HCT116 (cell line): ENCODE results near the gene PLEKHN1. TPM values are rescaled to one million over a fixed set of nuclear protein-coding genes. Genes with fewer than 3 reads are reported as not detected.

ENCODE experiments used
- ATAC-seq: fragments of 200-7000 bp; cut with Tn5 transposase; 2 replicates; pipeline ENCODE4 v1.9.1; 2020; ENCODE audit warnings: mild to moderate bottlenecking, moderate library complexity
- BruUV-seq: library from RNA; stranded (reverse); fragments of 400-500 nt; replicated peaks from 2 replicates; lab custom pipeline; 2021; lab: Mats Ljungman, UMichigan
- CTCF ChIA-PET: fragments of 300-600 bp; sonication (Branson Sonifier 250); formaldehyde crosslinking; loops from one replicate; lab custom pipeline; 2021; ENCODE audit warnings: antibody characterized with exemption; lab: Charles Lee
- POLR2A ChIA-PET: fragments of 300-600, 350-600 bp; sonication (Branson Sonifier 250); formaldehyde crosslinking; loops from one replicate; lab custom pipeline; 2021; ENCODE audit warnings: antibody characterized with exemption; lab: Charles Lee
- RAD21 ChIA-PET, 2 experiments: fragments of 300-600 bp; sonication (Branson Sonifier 250); formaldehyde crosslinking; loops; one replicate each; lab custom pipeline; 2023; ENCODE audit warnings: low total read pairs in 2 of 2; ENCODE audit not compliant: uncharacterized antibody in 2 of 2, unreplicated experiment in 2 of 2, low non-redundant PET in 1 of 2; lab: Charles Lee
- DNase-seq: peaks from one replicate; pipeline ENCODE4 v3.0.0-alpha.2; 2010; ENCODE audit warnings: low read depth, low spot score
- H2AFZ ChIP-seq: fragments of 200-600 bp; shearing (Covaris generic), sonication (generic); 2 replicates; pipeline ENCODE4 v1.6.1; 2017; ENCODE audit warnings: low read depth, mixed run types, mixed read lengths, antibody characterized with exemption, low read length; ENCODE audit not compliant: poor library complexity, severe bottlenecking
- H3K27ac ChIP-seq: 2 replicates; pipeline ENCODE4 v1.5.1; 2012; ENCODE audit warnings: low read depth, low read length
- H3K27me3 ChIP-seq: fragments of 200-600 bp; sonication (generic); 2 replicates; pipeline ENCODE4 v1.6.1; 2016; ENCODE audit warnings: mixed run types, low read length, mixed read lengths; ENCODE audit not compliant: insufficient read depth
- H3K36me3 ChIP-seq, 2 experiments: fragments of 200-500 bp in 1 of 2; fragments of 200-600 bp in 1 of 2; sonication (Bioruptor generic) in 1 of 2; sonication (generic) in 1 of 2; 2 replicates each; pipeline versions ENCODE4 v1.5.1 to v1.6.1; 2014 to 2016; ENCODE audit warnings: low read length in 2 of 2, inconsistent platforms in 1 of 2, mixed read lengths in 1 of 2, mixed run types in 1 of 2; ENCODE audit not compliant: insufficient read depth in 2 of 2, control insufficient read depth in 1 of 2
- H3K4me1 ChIP-seq, 2 experiments: fragments of 200-600 bp in 1 of 2; sonication (generic) in 1 of 2; 2 replicates each; pipeline versions ENCODE4 v1.5.1 to v1.6.1; 2012 to 2017; ENCODE audit warnings: low read length in 2 of 2, inconsistent platforms in 1 of 2, mild to moderate bottlenecking in 1 of 2, mixed read lengths in 1 of 2, mixed run types in 1 of 2, moderate library complexity in 1 of 2; ENCODE audit not compliant: insufficient read depth in 2 of 2, control insufficient read depth in 1 of 2
- H3K4me2 ChIP-seq: fragments of 200-600 bp; sonication (generic); 2 replicates; pipeline ENCODE4 v1.6.1; 2017; ENCODE audit warnings: mixed run types, low read length, mixed read lengths
- H3K4me3 ChIP-seq, 2 experiments: fragments of 200-600 bp in 1 of 2; sonication (generic) in 1 of 2; replicated peaks in 1 of 2; 2 replicates each; pipeline ENCODE4 v1.5.1; 2011 to 2016; ENCODE audit warnings: low read length in 2 of 2, control low read depth in 1 of 2, low read depth in 1 of 2, mild to moderate bottlenecking in 1 of 2, mixed read lengths in 1 of 2, mixed run types in 1 of 2
- H3K79me2 ChIP-seq: fragments of 200-600 bp; sonication (generic); 2 replicates; pipeline ENCODE4 v1.6.1; 2017; ENCODE audit warnings: mild to moderate bottlenecking, mixed run types, low read length, moderate library complexity, mixed read lengths; ENCODE audit not compliant: insufficient read depth
- H3K9ac ChIP-seq: fragments of 200-600 bp; sonication (generic); 2 replicates; pipeline ENCODE4 v1.6.1; 2016; ENCODE audit warnings: low read length, mixed read lengths
- H3K9me2 ChIP-seq: fragments of 200-600 bp; sonication (generic), shearing (Covaris generic); 2 replicates; pipeline ENCODE4 v1.6.1; 2017; ENCODE audit warnings: mixed run types, mild to moderate bottlenecking, moderate library complexity; ENCODE audit not compliant: insufficient read depth
- H3K9me3 ChIP-seq, 2 experiments: fragments of 200-500 bp in 1 of 2; fragments of 200-600 bp in 1 of 2; sonication (Bioruptor generic) in 1 of 2; sonication (generic) in 1 of 2; 2 replicates each; pipeline ENCODE4 v1.6.1; 2014 to 2017; ENCODE audit warnings: low read length in 2 of 2, mixed read lengths in 2 of 2, inconsistent platforms in 1 of 2, low read depth in 1 of 2, mild to moderate bottlenecking in 1 of 2, mixed run types in 1 of 2, moderate library complexity in 1 of 2; ENCODE audit not compliant: control insufficient read depth in 1 of 2, insufficient read depth in 1 of 2
- H4K20me1 ChIP-seq: fragments of 200-600 bp; sonication (generic), shearing (Covaris generic); 2 replicates; pipeline ENCODE4 v1.6.1; 2017; ENCODE audit warnings: mixed run types, mild to moderate bottlenecking, moderate library complexity; ENCODE audit not compliant: insufficient read depth
- ATF3 ChIP-seq: IDR thresholded peaks from 2 replicates; pipeline ENCODE4 v1.6.1; 2012
- CBX3 ChIP-seq: IDR thresholded peaks from 2 replicates; pipeline ENCODE4 v1.6.1; 2012; ENCODE audit warnings: low read depth
- CEBPB ChIP-seq: IDR thresholded peaks from 2 replicates; pipeline ENCODE4 v1.6.1; 2012; ENCODE audit warnings: low read depth
- CTCF ChIP-seq, 3 experiments: fragments of 200-600 bp in 1 of 3; sonication (generic) in 1 of 3; IDR thresholded peaks in 2 of 3; conservative IDR thresholded peaks in 1 of 3; 2 replicates each; pipeline ENCODE4 v1.5.1; 2012 to 2017; ENCODE audit warnings: low read depth in 2 of 3, low read length in 2 of 3, antibody characterized with exemption in 1 of 3, borderline replicate concordance in 1 of 3, control low read depth in 1 of 3, mild to moderate bottlenecking in 1 of 3, mixed read lengths in 1 of 3, mixed run types in 1 of 3, moderate library complexity in 1 of 3; ENCODE audit not compliant: insufficient read depth in 1 of 3
- EGR1 ChIP-seq: IDR thresholded peaks from 2 replicates; pipeline ENCODE4 v1.6.1; 2012; ENCODE audit warnings: low read depth
- FOSL1 ChIP-seq: IDR thresholded peaks from 2 replicates; pipeline ENCODE4 v1.6.1; 2012; ENCODE audit warnings: low read depth
- POLR2A ChIP-seq: IDR thresholded peaks from 2 replicates; pipeline ENCODE4 v1.7.0; 2011; ENCODE audit warnings: borderline replicate concordance; ENCODE audit not compliant: insufficient read depth, insufficient read length; ENCODE audit errors: extremely low read depth
- POLR2AphosphoS5 ChIP-seq: IDR thresholded peaks from 2 replicates; pipeline ENCODE4 v1.6.1; 2011; ENCODE audit warnings: mild to moderate bottlenecking, low read depth, low read length, moderate library complexity
- SIN3A ChIP-seq: IDR thresholded peaks from 2 replicates; pipeline ENCODE4 v1.6.1; 2012; ENCODE audit warnings: low read depth
- SP1 ChIP-seq: IDR thresholded peaks from 2 replicates; pipeline ENCODE4 v1.6.1; 2012; ENCODE audit warnings: low read depth
- ZNF274 ChIP-seq: fragments of 200-500 bp; sonication (Bioruptor generic); IDR thresholded peaks from 2 replicates; pipeline ENCODE4 v1.6.1; 2014; ENCODE audit warnings: mild to moderate bottlenecking, low read depth, low read length, inconsistent platforms
- intact Hi-C: fragments of 100-400 bp; cut with micrococcal nuclease; formaldehyde crosslinking; loops from 2 replicates; pipeline ENCODE4 v1.10.0; 2022
- total RNA-seq: library from RNA; stranded (reverse); gene quantifications from one replicate; pipeline ENCODE4 v1.2.1, GENCODE V29; 2021; ENCODE audit not compliant: unreplicated experiment

The PLEKHN1 gene
- total RNA-seq, 1 experiment from 2014 or later = 11.6 TPM

- Histone ChIP-seq H2AFZ (no peak overlapping the region), H3K9me3 (no peaks in the 10 kb centered on the region; a peak in 1 of 4 replicates), H3K4me1 (peaks cover 5 to 42% of the 10 kb centered on the region in 2 experiments; a peak in 3 of 4 replicates), H3K4me2 (peak overlapping the region; percentile 98), H3K4me3 (peak overlapping the region in 1 of 2 experiments; percentile 83; a peak in 1 of 4 replicates), H3K79me2 (peaks cover 29% of the 10 kb centered on the region), H3K9me2 (no peaks in the 10 kb centered on the region), H3K27me3 (no peaks in the 10 kb centered on the region), H3K36me3 (no peaks in the 10 kb centered on the region), H4K20me1 (peaks cover 8% of the 10 kb centered on the region; the same call in 1 of the 2 replicates), H3K9ac (peak overlapping the region; percentile 100), H3K27ac (peak overlapping the region; percentile 99)
- CTCF ChIA-PET = interaction anchor here (1.0 kb wide), 1 partner anchor 13 kb away, joined by 4 read pairs; no protein-coding TSS in a partner anchor
- TF ChIP-seq POLR2AphosphoS5 (0 out of 2 replicates have a peak, but pooled peaks have one; percentile 9), ATF3 (no peak)
- DNase-seq (no peak), ATAC-seq (no peak)
- intact Hi-C loops = no loop called here
- BruUV-seq = TSS peak; percentile 49
- RAD21 ChIA-PET = no interaction called here
- POLR2A ChIA-PET = interaction anchor here (1.8 kb wide), 1 partner anchor 17 kb away, joined by 5 read pairs; the partner anchor contains the start of gene ISG15
Observed at GRCh38 chr1:996851-997712, 30.8 kb downstream of the PLEKHN1 start.

GRCh38 chr1:997713-997992, 31.4 kb downstream of the PLEKHN1 start:
- RAD21 ChIA-PET = no interaction called here
- no peak overlapping the region for H2AFZ ChIP-seq
- peak overlapping the region in 1 of 2 experiments; percentile 83; a peak in 1 of 4 replicates for H3K4me3 ChIP-seq
- H3K79me2 ChIP-seq = peaks cover 29% of the 10 kb centered on the region
- TF ChIP-seq SIN3A (no peak), ZNF274 (no peak), POLR2A (no peak), FOSL1 (no peak), CBX3 (no peak), CTCF (IDR thresholded peaks at IDR 0.05 in 2 of 3, conservative IDR thresholded peaks at IDR 0.05 in 1 of 3; ENCODE audit: borderline replicate concordance in 1 of 3, insufficient read depth in 1 of 3, low read depth in 2 of 3, low read length in 2 of 3) (no peak), CEBPB (no peak), EGR1 (no peak), SP1 (no peak), ATF3 (no peak), POLR2AphosphoS5 (no peak)
- TF ChIP-seq, all 23 proteins: peak for 0
- Histone ChIP-seq H4K20me1 (peaks cover 8% of the 10 kb centered on the region; the same call in 1 of the 2 replicates), H3K9me3 (no peaks in the 10 kb centered on the region), H3K9ac (peak overlapping the region; percentile 100), H3K27me3 (no peaks in the 10 kb centered on the region), H3K9me2 (no peaks in the 10 kb centered on the region), H3K36me3 (no peaks in the 10 kb centered on the region), H3K27ac (peak overlapping the region; percentile 99), H3K4me2 (peak overlapping the region; percentile 98), H3K4me1 (peaks cover 9 to 45% of the 10 kb centered on the region in 2 experiments; a peak in 3 of 4 replicates)
- ChIA-PET POLR2A (interaction anchor here (1.8 kb wide), 1 partner anchor 16 kb away, joined by 5 read pairs; the partner anchor contains the start of gene ISG15), CTCF (no interaction called here)
- ATAC-seq (no peak), DNase-seq (no peak)
- intact Hi-C loops = no loop called here
- BruUV-seq = no TSS peak
